Astrocyte (in vitro differentiated cells and primary cell): ENCODE data around the gene ATP11A.

Experiments
- CTCF ChIP-seq: IDR thresholded peaks from 2 replicates; pipeline ENCODE4 v1.5.1; 2011; ENCODE audit warnings: low read depth, mild to moderate bottlenecking, inconsistent platforms, low read length, moderate library complexity; ENCODE audit not compliant: insufficient read depth
- EZH2 ChIP-seq: IDR thresholded peaks from 2 replicates; pipeline ENCODE4 v1.6.1; 2012; ENCODE audit warnings: mild to moderate bottlenecking, low read length, inconsistent platforms; ENCODE audit not compliant: insufficient read depth

GRCh38 chr13:112828756-112829155, 138.9 kb downstream of the ATP11A start:
- TF ChIP-seq CTCF = no peak
- TF ChIP-seq EZH2 = no peak
